ENCODE results near the gene PTPN6. TPM values are rescaled to one million over a fixed set of nuclear protein-coding genes. Genes with fewer than 3 reads are reported as not detected.

Gene PTPN6
- total RNA-seq, 1 experiment from 2014 or later: 28.4 TPM

DNA sequence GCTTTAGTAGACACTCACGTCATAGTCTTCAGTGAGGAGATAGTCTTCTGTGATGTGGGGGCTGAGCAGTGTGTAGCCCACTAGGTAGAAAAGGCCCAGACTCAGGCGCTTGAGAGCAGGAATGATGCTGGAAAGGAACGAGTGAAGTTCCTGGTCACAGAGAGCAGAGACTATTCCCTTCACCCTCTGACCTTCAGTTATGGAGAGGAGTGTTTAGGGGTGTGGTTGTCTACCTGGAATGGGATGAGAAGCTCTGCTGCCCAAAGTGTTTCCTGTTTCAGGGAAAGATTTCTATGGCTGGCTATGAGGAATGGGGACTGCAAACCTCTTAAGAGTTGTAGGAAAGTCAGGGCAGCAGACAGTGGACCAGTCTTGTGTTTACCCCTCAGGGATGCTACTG lies 28.3 kb downstream of the PTPN6 start:
- H3K9ac ChIP-seq (ENCODE audit: low read length): no peak overlapping the region
- H3K27ac ChIP-seq (ENCODE audit: low read length): no peak overlapping the region
- no peaks in the 10 kb centered on the region for H3K9me3 ChIP-seq (ENCODE audit: low read length)
- no peaks in the 10 kb centered on the region for H3K79me2 ChIP-seq (ENCODE audit: low read length)
- ChIA-PET CTCF (no interaction called here), POLR2A (ENCODE audit: unreplicated experiment) (no interaction called here)
- no peaks in the 10 kb centered on the region for H3F3A ChIP-seq (ENCODE audit: low read length, unreplicated experiment)
- H3K4me2 ChIP-seq (ENCODE audit: low read length): no peak overlapping the region
- no peaks in the 10 kb centered on the region for H3K27me3 ChIP-seq (ENCODE audit: low read length)
- DNase-seq (no peak), ATAC-seq (no peak)
- H2AFZ ChIP-seq (ENCODE audit: low read length): no peak overlapping the region
- intact Hi-C loops (cut with micrococcal nuclease): no loop called here
- H3K9me2 ChIP-seq (replicated peaks; ENCODE audit: low read length): no peaks in the 10 kb centered on the region
- H3K4me3 ChIP-seq (ENCODE audit: low read length): no peak overlapping the region
- TF ChIP-seq, protein P1, sequence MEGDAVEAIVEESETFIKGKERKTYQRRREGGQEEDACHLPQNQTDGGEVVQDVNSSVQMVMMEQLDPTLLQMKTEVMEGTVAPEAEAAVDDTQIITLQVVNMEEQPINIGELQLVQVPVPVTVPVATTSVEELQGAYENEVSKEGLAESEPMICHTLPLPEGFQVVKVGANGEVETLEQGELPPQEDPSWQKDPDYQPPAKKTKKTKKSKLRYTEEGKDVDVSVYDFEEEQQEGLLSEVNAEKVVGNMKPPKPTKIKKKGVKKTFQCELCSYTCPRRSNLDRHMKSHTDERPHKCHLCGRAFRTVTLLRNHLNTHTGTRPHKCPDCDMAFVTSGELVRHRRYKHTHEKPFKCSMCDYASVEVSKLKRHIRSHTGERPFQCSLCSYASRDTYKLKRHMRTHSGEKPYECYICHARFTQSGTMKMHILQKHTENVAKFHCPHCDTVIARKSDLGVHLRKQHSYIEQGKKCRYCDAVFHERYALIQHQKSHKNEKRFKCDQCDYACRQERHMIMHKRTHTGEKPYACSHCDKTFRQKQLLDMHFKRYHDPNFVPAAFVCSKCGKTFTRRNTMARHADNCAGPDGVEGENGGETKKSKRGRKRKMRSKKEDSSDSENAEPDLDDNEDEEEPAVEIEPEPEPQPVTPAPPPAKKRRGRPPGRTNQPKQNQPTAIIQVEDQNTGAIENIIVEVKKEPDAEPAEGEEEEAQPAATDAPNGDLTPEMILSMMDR (conservative IDR thresholded peaks at IDR 0.05; ENCODE audit: low read depth, low read length): no peak
- no peak for TF ChIP-seq EZH2phosphoT487 (IDR thresholded peaks at IDR 0.05; ENCODE audit: borderline replicate concordance, low read length)
- TF ChIP-seq EZH2 (IDR thresholded peaks at IDR 0.05; ENCODE audit: low read length, unreplicated experiment): no peak
- H3K4me1 ChIP-seq (ENCODE audit: insufficient read depth, low read length): no peaks in the 10 kb centered on the region
- no TSS peak for BruUV-seq (replicated peaks)
- peaks cover 21% of the 10 kb centered on the region for H3K36me3 ChIP-seq (ENCODE audit: low read depth, low read length)
- H4K20me1 ChIP-seq (ENCODE audit: low read length): no peaks in the 10 kb centered on the region

DNA sequence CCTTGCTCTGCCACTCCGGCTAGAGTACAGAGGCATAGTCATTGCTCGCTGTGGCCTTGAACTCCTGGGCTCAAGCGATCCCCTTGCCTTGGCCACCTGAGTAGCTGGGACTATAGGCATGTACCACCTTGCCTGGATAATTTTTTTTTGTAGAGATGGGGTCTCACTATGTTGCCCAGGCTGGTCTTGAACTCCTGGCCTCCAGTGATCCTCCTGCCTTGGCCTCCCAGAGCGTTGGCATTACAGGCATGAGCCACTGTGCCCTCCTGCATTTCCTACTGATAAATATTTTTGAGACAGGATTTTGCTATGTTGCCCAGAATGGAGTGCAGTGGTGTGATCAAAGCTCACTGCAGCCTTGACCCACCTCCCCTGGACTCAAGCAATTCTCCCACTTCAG lies 28.9 kb downstream of the PTPN6 start:
- H2AFZ ChIP-seq (ENCODE audit: low read length): no peak overlapping the region
- POLR2A ChIA-PET (ENCODE audit: unreplicated experiment): no interaction called here
- CTCF ChIA-PET: no interaction called here
- peaks cover 15% of the 10 kb centered on the region for H3K36me3 ChIP-seq (ENCODE audit: low read depth, low read length)
- H3K4me3 ChIP-seq (ENCODE audit: low read length): no peak overlapping the region
- H3K79me2 ChIP-seq (ENCODE audit: low read length): no peaks in the 10 kb centered on the region
- no peaks in the 10 kb centered on the region for H3K27me3 ChIP-seq (ENCODE audit: low read length)
- no peaks in the 10 kb centered on the region for H3K4me1 ChIP-seq (ENCODE audit: insufficient read depth, low read length)
- no TSS peak for BruUV-seq (replicated peaks)
- intact Hi-C loops (cut with micrococcal nuclease): no loop called here
- H3K9me2 ChIP-seq (replicated peaks; ENCODE audit: low read length): no peaks in the 10 kb centered on the region
- ATAC-seq (no peak), DNase-seq (no peak)
- no peak overlapping the region for H3K4me2 ChIP-seq (ENCODE audit: low read length)
- H3K9ac ChIP-seq (ENCODE audit: low read length): no peak overlapping the region
- H3K9me3 ChIP-seq (ENCODE audit: low read length): no peaks in the 10 kb centered on the region
- H4K20me1 ChIP-seq (ENCODE audit: low read length): no peaks in the 10 kb centered on the region
- TF ChIP-seq, protein P1 (conservative IDR thresholded peaks at IDR 0.05; ENCODE audit: low read depth, low read length): no peak
- no peak for TF ChIP-seq EZH2phosphoT487 (IDR thresholded peaks at IDR 0.05; ENCODE audit: borderline replicate concordance, low read length)
- no peak for TF ChIP-seq EZH2 (IDR thresholded peaks at IDR 0.05; ENCODE audit: low read length, unreplicated experiment)
- no peaks in the 10 kb centered on the region for H3F3A ChIP-seq (ENCODE audit: low read length, unreplicated experiment)
- no peak overlapping the region for H3K27ac ChIP-seq (ENCODE audit: low read length)

DNA sequence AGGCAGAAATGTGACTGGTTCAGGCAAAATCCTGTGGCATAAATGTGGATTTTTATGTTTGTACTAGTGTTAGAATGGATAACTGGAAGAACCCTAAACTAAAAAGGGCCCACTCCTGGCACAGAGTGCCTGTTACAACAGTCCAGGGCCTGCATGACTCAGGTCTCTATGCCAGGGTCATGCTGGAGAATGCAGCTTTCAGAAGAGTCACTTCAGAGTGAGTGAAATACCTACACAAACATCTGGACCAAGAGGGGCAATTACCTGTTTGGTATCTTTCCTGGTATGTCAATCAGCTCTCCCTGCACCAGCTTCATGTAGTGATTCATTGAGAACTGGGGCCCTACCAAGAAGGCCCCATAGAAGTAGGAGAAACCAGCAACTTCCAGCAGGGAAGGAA lies 29.6 kb downstream of the PTPN6 start:
- no TSS peak for BruUV-seq (replicated peaks)

More for the DNA sequence above, 29.6 kb downstream of the PTPN6 start:
- intact Hi-C loops (cut with micrococcal nuclease): no loop called here
- no peak overlapping the region for H3K27ac ChIP-seq (ENCODE audit: low read length)
- DNase-seq (no peak), ATAC-seq (no peak)
- no peak overlapping the region for H3K4me2 ChIP-seq (ENCODE audit: low read length)
- no peak overlapping the region for H3K4me3 ChIP-seq (ENCODE audit: low read length)
- no peaks in the 10 kb centered on the region for H3K79me2 ChIP-seq (ENCODE audit: low read length)
- no peaks in the 10 kb centered on the region for H4K20me1 ChIP-seq (ENCODE audit: low read length)
- POLR2A ChIA-PET (ENCODE audit: unreplicated experiment): no interaction called here
- no peaks in the 10 kb centered on the region for H3K27me3 ChIP-seq (ENCODE audit: low read length)
- no peak overlapping the region for H2AFZ ChIP-seq (ENCODE audit: low read length)
- no peak overlapping the region for H3K9ac ChIP-seq (ENCODE audit: low read length)
- no peaks in the 10 kb centered on the region for H3K4me1 ChIP-seq (ENCODE audit: insufficient read depth, low read length)
- H3K36me3 ChIP-seq (ENCODE audit: low read depth, low read length): peaks cover 8% of the 10 kb centered on the region; the same call in 1 of the 2 replicates
- CTCF ChIA-PET: no interaction called here
- H3K9me2 ChIP-seq (replicated peaks; ENCODE audit: low read length): no peaks in the 10 kb centered on the region
- no peaks in the 10 kb centered on the region for H3K9me3 ChIP-seq (ENCODE audit: low read length)
- TF ChIP-seq EZH2 (IDR thresholded peaks at IDR 0.05; ENCODE audit: low read length, unreplicated experiment) (no peak), EZH2phosphoT487 (IDR thresholded peaks at IDR 0.05; ENCODE audit: borderline replicate concordance, low read length) (no peak)
- no peaks in the 10 kb centered on the region for H3F3A ChIP-seq (ENCODE audit: low read length, unreplicated experiment)
